HuH-7 (cell line): ENCODE data around the gene AGBL1.

ENCODE experiments used
- DNase-seq: peaks from one replicate; pipeline ENCODE4 v3.0.0; 2011; ENCODE audit warnings: low spot score

The AGBL1 gene

DNA sequence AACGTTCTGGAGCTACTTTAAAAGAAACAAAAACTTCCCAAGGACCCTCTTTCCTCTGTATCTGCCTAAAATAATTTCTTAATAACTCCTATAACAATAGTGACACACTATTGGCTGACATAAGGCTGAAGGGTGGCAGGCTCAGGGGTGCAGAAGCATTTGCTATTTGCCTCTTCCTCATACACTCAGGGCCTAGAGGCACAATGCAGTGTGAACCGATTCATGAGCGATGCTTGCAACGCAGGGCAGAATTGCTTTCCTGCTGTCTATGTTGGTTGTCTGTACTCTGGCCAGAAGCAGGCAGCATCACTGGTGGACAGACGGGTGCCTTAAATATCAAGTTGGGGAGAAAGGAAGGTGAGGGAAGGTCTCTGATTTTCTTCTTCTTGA is 157.4 kb downstream of the AGBL1 start:
- no peak for DNase-seq

DNA sequence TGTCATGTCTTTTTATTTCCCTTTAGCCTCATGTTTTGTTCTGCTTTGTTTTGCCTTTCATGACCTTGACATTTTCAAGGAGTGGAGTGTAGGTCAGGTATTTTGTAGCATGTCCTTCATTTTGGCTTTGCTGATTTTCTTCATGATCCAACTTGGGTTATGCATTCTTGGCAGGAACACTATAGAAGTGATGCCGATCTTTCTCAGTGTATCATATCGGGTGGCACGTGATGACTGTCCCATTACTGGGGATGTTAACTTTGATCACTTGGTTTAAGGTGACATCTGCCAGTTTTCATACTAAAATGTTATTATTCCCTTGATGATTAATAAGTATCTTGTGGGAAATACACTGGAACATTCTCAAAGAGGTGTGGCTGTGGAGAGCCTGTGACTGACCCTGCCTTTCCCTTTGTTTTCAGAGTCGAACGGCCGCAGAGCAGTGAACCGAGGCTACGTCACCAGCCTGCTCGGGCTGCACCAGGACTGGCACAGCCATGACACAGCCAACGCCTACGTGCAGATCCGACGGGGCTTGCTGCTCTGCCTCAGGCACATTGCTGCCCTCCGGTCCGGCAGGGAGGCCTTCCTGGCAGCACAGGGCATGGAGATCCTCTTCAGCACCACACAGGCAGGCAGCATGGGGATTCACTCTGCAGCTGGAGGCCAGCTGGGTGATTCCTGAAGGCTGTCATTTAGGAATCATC is 167.7 kb downstream of the AGBL1 start:
- DNase-seq, result no peak

DNA sequence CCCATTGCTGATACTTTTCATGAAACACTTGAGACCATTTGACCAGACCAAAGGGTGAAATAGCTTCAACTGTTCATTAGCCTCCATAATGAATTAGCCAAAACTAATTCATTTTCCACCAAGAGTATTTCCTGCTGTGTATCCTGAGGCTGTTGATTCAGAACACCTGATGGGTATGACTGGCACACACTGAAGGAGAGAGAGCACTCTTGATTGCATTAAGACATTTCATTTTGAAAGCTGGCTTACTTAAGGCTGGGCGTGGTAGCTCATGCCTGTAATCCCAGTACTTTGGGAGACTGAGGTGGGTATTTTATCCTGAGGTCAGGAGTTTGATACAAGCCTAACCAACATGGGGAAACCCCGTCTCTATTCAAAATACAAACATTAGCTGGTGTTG is 175.6 kb downstream of the AGBL1 start:
- no peak for DNase-seq

DNA sequence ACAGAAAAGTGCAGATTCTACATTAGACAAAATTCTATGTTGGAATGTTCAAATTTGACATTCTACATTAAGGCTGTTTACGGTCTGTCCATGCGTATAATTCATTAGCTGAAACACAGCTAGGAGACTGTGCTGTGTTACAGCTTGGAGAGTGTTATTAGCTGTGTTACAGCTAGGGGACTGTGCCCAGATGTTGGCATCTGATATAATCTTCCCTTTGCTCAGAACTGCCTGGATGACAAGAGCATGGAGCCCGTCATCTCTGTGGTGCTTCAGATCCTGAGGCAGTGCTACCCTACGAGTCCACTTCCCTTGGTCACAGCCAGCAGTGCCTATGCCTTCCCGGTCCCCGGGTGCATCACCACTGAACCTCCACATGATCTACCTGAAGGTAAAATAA is 177.0 kb downstream of the AGBL1 start:
- DNase-seq, result no peak

DNA sequence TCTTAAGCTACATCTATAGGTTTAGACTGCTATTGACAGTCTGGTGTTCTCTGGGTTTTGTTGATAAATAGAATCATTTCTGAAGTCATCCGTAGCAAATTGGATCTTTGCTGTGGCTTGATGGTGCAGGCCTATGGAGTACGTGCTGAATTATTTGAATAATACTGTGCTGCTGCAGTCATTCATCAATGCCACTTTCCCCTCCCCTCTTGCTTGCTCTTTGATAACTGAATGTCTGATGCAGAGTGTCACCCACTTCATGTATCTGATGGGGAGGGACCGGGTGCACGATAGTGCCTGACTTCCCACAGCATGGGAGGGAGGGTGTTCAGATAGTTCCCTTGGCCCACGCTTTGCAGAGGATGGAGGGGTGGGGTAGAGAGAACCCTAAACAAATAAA is 179.9 kb downstream of the AGBL1 start:
- no peak for DNase-seq

DNA sequence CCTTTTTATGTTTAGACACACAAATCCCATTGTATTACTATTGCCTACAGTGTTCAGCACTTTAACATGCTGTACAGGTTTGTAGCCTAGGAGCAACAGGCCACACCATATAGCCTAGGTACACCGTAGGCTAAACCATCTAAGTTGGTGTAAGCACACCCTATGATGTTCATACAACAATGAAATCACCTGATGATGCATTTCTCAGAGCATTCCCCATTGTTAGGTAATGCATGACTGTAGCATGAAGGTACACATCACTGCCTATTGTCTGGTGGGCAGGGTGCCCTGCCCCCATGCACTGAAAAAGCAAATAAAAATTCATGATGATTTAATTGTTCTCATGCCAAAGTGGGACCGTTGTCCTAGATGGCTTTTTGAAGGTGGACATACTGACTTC is 183.6 kb downstream of the AGBL1 start:
- no peak for DNase-seq

DNA sequence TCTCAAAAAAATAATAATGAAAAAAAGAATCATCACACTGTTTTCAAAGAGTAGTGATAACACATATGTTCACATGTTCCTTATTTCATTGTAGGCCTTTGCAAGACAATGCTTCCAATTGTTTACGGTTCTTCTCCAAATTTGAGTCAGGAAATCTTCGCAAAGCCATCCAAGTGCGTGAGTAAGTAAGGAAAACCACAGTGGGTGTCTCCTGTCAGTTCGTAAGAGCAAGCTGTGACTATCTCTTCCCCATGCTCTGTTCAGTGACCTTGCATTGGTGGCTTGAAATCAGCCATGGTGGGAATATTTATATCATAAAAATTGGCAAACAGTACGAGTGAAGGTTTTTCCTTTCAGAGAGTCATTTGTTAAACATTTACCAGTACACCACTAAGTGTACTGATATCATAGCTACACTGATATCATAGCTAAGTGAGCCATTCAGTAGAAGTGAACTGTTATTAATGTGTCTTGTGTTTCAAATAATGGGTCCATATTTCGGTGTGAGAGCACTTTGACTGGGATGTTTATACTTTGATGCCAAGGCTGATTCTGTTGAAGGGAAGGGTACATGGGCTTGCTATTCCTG is 187.3 kb downstream of the AGBL1 start:
- DNase-seq, result no peak

DNA sequence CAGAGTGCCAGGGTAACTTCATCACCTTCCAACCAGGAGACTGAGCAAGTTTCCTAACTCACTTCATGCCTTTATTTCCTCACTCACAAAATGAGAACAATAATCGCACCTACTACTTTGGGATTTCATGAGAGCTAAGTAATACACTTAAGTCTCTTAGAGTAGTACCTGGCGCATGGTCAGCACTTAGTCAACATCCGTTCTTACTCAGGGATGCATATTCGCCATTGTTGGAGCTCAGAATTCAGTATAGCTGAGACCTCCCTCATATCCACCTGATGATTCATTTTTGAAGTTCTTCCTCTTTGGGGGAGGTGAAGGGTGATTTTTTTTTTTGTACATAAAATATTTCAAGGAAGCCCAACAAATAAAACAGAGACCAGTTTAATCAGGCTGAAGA is 188.2 kb downstream of the AGBL1 start:
- no peak for DNase-seq

DNA sequence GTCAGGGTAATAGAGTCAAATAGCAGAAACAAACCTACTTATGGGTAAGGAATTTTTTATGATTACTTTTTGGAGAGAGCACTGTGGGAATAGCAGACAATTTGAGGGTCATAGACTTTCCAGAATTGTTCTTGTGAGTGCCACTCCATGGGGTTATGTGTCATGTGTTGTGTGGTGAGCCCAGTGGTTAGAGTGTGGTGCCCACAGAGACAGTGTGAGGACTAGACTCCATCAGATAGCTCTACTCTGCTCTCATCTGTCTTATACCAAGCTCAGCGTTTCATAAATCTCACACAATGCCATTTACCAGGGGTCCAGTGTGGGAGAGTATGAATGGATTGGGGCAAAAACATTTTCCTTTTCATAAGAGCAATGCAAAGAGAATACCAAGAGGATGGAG is 188.9 kb downstream of the AGBL1 start:
- DNase-seq, result no peak

DNA sequence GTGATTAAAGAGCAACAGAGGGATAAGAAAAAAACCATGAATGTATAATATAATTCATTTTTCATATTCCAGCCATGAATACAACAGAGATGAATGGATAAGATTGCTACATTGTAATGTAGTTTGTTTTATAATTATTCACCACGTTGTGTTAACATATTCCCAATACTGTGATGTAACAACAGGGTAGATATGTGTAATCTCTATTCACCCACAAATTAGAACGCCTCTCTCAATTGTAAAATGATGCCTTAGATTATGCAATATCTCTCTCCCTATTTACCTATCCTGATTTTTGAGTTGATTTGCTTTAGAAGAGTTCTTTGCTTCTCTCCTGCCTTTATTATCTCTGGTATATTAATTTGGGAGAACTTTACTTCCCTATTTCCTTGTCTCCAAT is 193.6 kb downstream of the AGBL1 start:
- no peak for DNase-seq

DNA sequence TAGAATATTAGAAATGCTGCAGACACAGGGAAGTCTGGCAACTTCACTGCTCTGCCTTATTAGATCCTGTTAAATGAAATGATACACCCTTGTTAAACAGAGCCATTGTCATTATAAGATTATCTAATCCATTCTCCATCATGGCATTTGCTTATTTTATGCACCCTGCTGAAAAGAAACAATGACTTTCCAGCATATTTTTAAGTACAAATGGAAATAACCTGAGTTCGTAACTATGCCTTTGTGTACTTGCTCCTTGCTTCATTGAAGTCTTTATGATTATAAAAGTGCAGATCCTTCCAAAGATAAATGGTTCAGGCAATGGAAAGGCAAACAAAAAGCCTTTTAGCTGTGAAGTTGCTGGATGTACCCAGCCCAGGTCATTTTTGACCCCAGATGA is 195.7 kb downstream of the AGBL1 start:
- no peak for DNase-seq

DNA sequence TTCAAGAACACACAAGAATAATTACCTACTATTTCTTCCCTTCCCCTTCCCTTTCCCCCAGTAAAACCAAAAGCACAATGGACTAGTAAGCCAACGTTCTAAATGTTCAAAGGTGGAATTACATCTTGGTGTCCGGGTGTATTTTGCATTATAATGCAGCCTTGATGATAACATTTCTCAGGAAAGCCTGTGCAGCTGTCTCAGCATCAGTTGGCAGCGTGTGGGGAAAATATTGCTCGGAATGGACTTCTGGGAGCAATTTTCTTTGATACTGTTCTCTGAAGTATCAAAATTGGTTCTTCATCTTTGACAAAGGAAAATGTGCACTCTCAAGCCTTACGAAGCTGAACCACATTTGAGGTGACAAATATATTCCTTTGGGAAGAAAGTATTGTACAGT is 198.9 kb downstream of the AGBL1 start:
- DNase-seq, result no peak

DNA sequence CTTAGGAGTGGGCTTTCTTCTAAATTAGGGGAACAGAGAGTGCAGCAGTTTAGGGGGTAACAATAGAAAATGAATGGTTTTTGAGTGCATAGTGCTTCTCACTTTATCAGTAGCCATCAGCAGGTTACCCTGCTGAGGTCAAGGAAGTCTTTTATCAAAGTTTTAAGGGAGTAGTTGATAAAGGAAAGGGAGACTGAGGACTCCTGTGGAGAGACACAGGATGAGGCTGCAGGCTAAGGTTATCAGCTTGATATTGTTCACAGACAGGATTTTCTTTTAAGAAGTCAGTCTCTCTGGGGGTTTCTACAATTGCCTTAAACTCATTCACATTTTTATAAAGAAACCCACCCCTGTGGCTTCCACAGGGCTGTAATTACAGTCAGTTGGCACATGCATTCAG is 205.0 kb downstream of the AGBL1 start:
- no peak for DNase-seq

DNA sequence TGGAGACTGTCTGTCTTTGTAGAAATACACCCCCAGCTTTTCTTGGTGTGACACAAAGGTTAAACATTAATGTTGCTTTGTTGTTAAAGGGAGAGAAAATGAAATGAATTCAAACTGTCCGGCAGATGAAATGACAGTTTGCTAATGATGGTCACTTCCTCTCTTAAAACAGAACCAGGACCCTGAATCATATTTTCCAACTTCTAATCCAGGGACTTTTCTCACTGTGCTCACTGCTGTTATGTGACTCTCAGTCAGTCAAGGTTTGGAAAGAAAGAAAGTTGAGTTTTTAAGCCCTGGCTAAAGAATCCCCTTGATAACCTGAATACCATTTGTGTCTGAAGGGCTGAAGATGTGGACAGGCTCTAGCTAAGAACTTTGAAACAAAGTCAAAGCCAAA is 215.8 kb downstream of the AGBL1 start:
- DNase-seq, result no peak

DNA sequence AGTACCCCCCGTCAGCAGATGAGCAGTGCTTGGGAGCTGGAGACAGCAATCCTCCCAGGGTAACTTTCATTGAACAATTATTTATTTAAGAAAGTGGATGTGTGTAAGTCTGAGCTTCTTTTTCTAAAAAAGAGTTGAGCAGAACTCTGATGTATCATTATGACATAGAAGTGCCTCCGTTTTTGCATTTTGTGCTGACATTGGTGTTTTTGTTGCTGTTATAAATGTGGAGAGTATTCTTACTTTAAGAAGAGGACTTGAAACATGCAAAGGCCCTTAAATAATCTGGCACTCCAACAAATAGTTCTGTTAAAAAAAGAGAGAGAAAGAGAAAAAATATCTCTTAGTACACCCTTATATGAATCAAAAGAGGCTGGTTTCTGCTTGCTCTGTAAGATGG is 217.1 kb downstream of the AGBL1 start:
- DNase-seq, result no peak

DNA sequence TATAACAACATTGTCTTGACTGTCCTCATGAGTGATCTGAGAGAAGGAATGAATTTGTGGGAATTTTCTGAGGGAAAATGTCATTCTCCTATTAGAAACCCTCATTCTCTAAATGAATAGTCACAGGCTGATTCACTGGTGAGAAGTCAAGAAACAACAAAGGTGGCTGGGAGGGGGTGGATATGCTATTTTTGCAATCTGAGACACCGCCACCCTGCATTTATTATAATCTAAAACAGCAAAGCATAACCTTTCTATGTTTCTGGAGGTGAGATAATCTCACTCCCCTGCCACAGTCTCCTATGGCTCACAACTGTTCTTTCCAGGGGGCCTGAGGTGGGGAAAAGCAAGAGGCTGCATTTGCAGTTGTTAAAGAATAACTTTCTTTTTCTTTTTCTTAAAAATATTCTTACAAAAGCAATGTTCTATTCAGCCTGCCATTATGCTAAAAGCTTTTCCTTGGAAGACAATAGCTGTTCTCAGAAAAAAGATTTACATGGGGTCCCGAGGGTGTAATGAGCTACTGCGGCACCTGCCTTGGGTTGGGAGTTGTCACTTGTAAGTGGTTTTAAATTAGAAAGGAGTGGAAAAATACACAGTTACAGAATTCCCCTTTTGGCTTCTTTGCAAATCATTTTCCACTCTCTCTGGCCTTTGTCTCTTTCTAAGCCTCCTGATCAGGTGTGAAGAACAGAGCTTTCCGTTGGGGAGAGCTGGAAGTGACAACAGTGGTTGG is 220.9 kb downstream of the AGBL1 start:
- DNase-seq, result no peak

DNA sequence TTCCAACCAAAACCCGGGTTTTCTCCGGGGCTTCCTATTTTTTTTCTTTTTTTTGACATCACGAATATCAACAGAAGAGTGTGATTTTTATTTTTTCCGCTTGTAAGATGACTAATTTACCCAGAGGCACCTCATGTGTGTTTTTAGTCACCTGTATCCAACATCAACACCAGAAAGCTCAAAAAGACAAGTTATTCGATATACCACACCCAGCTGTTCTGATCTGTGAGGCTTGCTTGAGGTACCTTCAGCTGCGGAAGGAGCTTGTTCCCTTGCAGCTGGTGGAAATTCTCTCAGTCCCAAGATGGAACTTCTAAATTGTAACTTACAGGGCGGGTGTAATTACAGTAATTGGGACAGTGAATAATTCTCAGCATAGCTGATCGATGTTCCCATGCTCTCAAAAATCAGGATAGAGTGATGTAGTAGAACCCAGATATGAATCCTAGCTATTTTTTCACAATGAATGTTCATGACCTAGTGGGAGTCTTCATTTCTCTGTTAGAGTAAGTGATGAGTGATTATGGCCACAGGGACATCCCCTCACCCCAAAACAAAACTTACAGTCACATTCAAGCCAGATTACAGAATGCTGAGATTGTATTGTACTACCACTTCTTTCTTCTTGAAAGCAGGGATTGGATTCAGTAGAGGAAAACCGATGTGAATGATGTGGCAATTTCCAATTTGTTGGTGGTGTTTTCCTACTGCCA is 232.1 kb downstream of the AGBL1 start:
- no peak for DNase-seq

DNA sequence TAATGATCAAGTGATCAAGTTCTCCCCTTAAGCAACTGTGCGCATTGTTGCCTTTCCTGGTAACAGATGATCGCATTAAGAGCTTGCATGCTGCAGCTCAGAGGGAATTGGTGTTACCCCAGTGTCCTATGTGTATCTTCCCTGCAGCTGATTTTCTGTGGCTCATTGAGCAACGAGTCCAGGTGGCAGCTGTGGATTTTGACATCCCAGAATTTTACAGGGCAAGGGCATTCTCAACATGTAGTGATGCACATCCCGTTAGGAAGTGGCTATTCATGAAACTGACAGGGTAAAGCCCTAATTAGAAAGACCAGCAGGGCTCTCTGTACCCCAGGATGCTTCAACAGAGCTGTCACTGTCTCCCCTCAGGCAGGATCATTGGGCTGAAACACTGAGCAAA is 232.8 kb downstream of the AGBL1 start:
- DNase-seq, result no peak

DNA sequence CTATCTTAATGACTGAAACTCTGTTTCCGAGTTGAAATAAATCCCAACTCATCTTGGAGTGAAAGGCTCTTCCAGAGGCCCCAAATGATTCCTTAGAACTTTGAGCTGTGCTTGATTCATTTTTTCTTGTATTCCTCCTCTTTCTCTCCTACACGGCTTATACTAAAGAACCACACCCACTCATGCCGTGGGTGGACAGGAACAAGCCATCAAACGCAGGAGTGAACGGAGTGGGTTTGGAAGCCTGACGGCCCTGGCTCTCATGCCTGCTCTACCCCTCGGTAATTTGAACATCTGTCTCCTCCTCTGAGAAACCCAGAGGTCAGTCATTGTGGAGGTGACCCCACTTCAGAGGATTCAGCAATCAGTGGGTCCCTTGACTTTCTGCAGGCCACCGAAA is 236.5 kb downstream of the AGBL1 start:
- DNase-seq, result no peak

DNA sequence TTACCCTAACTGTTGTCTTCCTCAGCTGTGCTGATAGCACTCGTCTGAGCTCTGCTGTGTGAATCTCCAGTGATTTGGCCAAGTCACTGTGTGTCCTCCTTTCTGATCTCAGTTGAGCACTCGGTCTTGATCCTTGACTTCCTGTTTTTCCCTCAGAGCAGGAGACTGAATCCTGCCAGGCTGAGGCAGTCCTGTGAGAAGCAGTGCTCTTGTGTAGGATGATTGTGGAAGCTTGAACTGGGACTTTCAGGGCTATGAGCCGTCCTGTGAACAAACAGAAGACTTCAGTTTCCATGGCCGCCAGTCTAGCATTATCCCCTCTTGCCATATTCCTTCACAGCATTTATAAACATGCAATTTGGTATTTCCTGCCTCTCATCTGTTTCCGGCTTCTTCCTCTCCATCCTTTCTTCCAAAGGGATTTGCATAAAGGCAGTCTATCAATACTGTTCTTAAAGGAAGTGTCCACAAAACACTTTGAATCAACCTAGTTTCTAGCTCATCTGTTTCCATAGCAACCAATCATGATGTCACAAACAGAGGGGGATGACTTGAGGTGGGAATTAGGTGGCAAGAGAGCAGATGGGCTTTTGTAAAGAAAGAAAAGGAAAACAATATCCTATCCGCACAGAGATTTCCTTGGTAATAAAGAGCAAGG is 237.2 kb downstream of the AGBL1 start:
- no peak for DNase-seq

DNA sequence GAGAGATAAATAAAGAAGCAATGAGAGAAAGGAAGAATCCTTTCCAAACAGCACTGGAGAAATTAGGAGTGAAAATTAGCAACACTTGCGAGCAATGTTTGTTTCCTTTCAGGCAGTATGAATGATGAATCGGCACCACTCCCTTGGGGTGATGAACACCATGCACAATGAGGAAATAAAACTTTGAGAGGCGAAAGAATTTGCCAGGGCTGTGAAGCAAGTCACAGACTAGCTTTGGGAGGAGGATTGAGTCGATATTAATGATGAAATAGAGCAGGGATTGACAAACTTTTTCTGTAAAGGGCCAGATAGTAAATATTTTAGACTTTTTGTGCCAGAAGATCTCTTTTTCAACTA is 237.7 kb downstream of the AGBL1 start:
- no peak for DNase-seq

DNA sequence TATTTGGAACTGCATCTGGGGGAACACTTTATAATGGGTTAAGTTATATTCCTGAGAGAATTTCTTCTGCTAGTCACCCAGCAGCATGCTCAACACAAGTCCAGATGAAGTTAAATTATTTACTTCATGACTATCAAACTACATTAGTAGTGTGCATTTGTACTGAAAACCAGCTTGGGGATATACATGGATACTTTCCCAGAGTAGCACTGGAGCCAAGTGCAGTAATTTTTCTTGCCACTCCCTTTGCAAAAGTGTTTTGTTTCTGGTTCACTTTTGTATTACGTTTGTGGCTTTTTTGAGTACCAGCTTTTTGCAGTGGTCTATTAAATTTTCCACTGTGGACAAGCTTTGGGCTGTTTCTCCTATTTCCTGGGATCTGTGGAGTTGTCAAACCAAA is 243.0 kb downstream of the AGBL1 start:
- DNase-seq, result no peak
